Activated T-helper 1 cell treated with anti-CD3 and anti-CD28 coated beads, Interleukin-12 subunit alpha, Interleukin-12 subunit beta, Interleukin-2, Interleukin-4 antibody, amounts not matched to agents 30 ng/mL and 10 ng/mL and 1 ng/mL, durations not matched to agents 14 hours and 24 hours and 36 hours (primary cell): ENCODE results near the gene TMA7. TPM values are rescaled to one million over a fixed set of nuclear protein-coding genes. Genes with fewer than 3 reads are reported as not detected.

ENCODE experiments used
- DNase-seq: peaks from one replicate; pipeline ENCODE4 v3.0.0; 2021; ENCODE audit warnings: low spot score
- H3K27ac Mint-ChIP-seq: one replicate; pipeline ENCODE4 v1.8.0; 2021; ENCODE audit warnings: mild to moderate bottlenecking, mixed read lengths
- H3K27me3 Mint-ChIP-seq: one replicate; pipeline ENCODE4 v1.8.0; 2022; ENCODE audit warnings: mild to moderate bottlenecking, moderate library complexity, mixed read lengths; ENCODE audit not compliant: insufficient read depth
- H3K36me3 Mint-ChIP-seq: one replicate; pipeline ENCODE4 v1.8.0; 2021; ENCODE audit warnings: low read depth, mixed read lengths
- H3K4me1 Mint-ChIP-seq: one replicate; pipeline ENCODE4 v1.8.0; 2021; ENCODE audit warnings: low read depth, mixed read lengths
- H3K4me3 Mint-ChIP-seq: one replicate; pipeline ENCODE4 v1.8.0; 2021; ENCODE audit warnings: mild to moderate bottlenecking, moderate library complexity, mixed read lengths
- H3K9me3 Mint-ChIP-seq: one replicate; pipeline ENCODE4 v1.8.0; 2021; ENCODE audit warnings: mixed read lengths
- intact Hi-C: fragments of 100-400 bp; cut with micrococcal nuclease; formaldehyde crosslinking; loops from one replicate; pipeline ENCODE4 v1.15.1; 2024
- total RNA-seq: library from RNA; stranded (reverse); gene quantifications from 2 replicates; pipeline ENCODE4 v1.2.3, GENCODE V29; 2022

Gene TMA7
- total RNA-seq, 1 donor from 2014 or later, result 262 TPM

DNA sequence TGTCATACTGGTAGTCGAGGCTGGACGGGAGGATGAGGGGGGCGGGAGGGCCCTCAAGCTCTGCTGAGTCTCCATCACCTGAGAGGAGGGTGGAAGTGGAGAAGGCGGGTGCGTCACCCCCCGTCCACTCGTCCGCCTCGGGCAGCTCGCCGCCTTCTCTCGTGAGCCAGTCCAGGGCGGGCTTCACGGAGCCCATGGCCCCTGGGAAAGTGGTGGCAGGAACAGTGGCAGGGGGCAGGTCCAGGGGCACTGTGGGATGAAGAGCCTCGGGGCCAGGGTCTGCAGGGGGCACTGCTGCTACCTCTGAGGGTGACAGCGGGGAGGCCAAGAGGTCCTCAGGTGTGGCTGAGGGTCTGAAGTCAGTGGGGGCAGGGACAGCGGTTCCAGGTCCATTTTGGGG, 20.5 kb upstream of the TMA7 start:
- Mint-ChIP-seq H3K9me3 (no peaks in the 10 kb centered on the region), H3K27ac (no peak overlapping the region), H3K4me1 (no peaks in the 10 kb centered on the region), H3K36me3 (no peaks in the 10 kb centered on the region), H3K27me3 (peaks cover 3% of the 10 kb centered on the region), H3K4me3 (no peak overlapping the region)
- no peak for DNase-seq
- intact Hi-C loops, result no loop called here

DNA sequence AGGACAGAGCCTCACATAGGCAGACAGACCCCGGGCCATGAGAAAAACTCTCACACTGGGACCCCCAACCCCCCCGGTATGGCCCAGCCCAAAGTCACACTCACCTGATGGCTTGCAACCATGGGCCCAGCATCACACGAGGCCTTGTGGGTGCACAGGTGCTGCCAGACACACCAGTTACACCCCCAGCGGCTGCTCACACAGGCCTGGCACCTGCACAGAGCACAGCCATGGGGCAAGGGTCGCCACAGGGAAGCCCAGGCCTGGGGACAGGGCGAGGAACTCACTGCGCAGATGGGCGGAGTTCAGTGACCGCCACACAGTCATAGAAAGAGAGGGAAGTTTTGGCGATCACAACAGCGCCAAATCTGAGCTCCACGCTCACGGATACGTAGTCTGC, 19.5 kb upstream of the TMA7 start:
- Mint-ChIP-seq H3K9me3 (no peaks in the 10 kb centered on the region), H3K4me3 (no peak overlapping the region), H3K36me3 (no peaks in the 10 kb centered on the region), H3K27ac (no peak overlapping the region), H3K27me3 (peaks cover 3% of the 10 kb centered on the region), H3K4me1 (no peaks in the 10 kb centered on the region)
- intact Hi-C loops, result no loop called here
- DNase-seq, result no peak

DNA sequence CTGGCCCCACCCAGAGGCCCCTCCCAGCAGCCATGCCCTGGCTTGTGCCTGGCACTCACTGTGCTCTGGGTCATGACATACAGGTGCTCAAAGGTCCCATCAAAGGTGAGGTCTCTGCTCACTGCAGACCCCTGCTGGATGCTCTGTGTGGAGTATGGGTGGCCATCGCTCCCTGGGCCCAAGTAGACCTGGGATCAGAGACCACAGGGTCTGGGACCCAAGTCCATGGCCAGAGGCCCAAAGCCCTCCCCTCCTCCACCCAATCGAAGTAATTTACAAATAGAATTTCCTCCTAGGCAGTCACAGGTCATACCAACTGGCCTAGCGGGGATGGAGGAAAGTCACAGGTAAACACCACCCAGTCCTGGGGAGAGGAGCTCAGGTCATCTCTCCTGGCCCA, 17.8 kb upstream of the TMA7 start:
- Mint-ChIP-seq H3K4me1 (no peaks in the 10 kb centered on the region), H3K9me3 (no peaks in the 10 kb centered on the region), H3K36me3 (no peaks in the 10 kb centered on the region), H3K4me3 (no peak overlapping the region), H3K27me3 (peaks cover 8% of the 10 kb centered on the region), H3K27ac (no peak overlapping the region)
- intact Hi-C loops, result no loop called here
- DNase-seq, result no peak

DNA sequence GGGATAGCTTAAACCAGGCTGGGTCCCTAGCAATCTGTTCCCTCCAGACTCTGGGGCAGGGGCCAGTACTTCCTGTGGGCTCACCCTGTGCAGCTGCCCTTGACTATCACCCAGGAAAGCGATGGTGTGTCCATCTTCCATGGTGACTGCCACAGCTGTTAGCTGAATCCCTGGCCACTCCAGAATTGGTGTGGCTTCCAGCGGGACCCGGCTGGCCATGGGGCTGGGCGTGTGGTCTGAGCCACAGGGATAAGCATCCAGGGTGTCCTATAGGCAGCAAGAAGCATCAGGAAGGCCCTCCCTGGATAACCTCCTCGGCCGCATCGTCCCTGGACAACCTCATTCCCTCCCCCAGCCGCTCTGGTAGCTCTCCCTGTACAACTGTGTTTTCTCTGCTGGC, 17.4 kb upstream of the TMA7 start:
- H3K36me3 Mint-ChIP-seq, result no peaks in the 10 kb centered on the region
- no peak for DNase-seq
- no peaks in the 10 kb centered on the region for H3K4me1 Mint-ChIP-seq
- intact Hi-C loops, result no loop called here
- no peaks in the 10 kb centered on the region for H3K9me3 Mint-ChIP-seq
- no peak overlapping the region for H3K27ac Mint-ChIP-seq
- H3K4me3 Mint-ChIP-seq, result no peak overlapping the region
- H3K27me3 Mint-ChIP-seq, result peaks cover 12% of the 10 kb centered on the region

DNA sequence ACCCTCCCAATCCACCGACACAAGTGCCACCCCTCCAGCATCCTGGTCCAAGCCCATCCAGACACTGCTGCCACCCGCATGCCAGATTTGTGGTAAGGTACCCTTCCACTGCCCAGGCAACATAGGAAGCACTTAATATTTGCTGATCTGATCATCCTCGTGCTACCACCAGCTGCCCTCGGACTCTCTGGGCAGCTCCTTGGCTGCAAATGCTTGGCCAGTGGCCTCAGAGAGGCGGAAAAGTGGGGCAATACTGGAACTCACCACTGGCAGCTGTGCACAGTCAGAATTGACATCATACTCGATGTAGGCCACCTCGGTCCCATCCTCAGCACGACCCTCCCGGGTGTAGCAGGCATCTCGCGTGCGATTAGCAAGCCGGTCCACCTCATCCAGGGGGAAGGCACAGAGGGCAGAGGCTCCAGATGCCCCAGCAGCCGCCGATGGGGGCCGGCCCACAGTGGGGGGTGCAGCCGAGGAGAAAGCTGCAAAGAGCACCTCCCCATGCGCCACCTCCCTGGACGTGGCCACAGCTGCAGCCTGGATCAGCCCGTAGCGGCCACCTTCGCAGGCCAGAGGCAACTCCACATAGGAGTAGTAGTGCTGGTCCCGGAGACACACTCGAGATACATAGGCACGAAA, 16.7 kb upstream of the TMA7 start:
- H3K27ac Mint-ChIP-seq, result peak overlapping the region; percentile 44

DNA sequence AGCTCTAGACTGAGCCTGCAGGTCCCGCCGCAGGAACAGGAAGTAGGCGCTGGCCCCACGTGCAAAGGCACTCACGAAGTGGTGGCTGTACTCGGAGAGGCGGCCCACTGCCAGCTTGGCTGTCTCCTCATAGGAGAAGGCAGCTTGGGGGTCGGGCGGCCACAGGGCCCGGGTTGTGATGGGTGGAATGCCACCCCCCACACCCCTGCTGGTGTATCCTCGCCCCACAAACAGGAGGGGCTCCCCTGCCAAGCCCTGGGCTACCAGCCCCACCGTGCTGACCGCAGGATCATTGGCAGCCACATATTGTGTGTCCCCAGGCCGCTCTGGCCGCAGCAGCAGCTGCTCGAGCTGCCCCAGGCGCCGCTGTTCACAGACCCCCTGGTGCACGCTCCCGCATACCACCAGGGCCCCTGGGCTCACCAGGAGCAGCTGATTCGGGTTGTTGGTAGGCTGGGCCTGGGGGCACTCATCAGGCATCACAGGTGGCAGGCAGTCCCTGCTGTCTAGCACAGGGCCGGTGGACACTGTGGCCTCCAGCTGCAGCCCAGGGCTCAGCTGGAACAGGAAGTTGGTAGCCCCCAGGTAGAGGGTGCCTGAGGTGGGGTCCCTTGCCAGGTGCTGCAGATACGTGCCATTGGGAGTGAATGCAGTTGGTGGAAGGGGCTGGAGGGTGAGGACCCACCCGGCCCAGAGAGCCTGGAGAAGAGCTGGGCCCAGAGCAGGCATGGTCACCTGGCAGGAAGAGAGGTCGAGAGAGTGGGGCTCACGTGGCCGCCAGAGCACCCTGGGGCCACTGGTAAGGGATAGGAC, 16.0 kb upstream of the TMA7 start:
- intact Hi-C loops, result no loop called here
- H3K27me3 Mint-ChIP-seq, result peaks cover 19% of the 10 kb centered on the region
- H3K4me3 Mint-ChIP-seq, result no peak overlapping the region
- H3K36me3 Mint-ChIP-seq, result no peaks in the 10 kb centered on the region
- H3K9me3 Mint-ChIP-seq, result no peaks in the 10 kb centered on the region
- no peak overlapping the region for H3K27ac Mint-ChIP-seq
- H3K4me1 Mint-ChIP-seq, result no peaks in the 10 kb centered on the region
- no peak for DNase-seq

More for the DNA sequence above, 16.7 kb upstream of the TMA7 start:
- Mint-ChIP-seq H3K36me3 (no peaks in the 10 kb centered on the region), H3K9me3 (no peaks in the 10 kb centered on the region), H3K4me1 (no peaks in the 10 kb centered on the region), H3K4me3 (no peak overlapping the region), H3K27me3 (peaks cover 18% of the 10 kb centered on the region)
- DNase-seq, result no peak
- intact Hi-C loops, result no loop called here

DNA sequence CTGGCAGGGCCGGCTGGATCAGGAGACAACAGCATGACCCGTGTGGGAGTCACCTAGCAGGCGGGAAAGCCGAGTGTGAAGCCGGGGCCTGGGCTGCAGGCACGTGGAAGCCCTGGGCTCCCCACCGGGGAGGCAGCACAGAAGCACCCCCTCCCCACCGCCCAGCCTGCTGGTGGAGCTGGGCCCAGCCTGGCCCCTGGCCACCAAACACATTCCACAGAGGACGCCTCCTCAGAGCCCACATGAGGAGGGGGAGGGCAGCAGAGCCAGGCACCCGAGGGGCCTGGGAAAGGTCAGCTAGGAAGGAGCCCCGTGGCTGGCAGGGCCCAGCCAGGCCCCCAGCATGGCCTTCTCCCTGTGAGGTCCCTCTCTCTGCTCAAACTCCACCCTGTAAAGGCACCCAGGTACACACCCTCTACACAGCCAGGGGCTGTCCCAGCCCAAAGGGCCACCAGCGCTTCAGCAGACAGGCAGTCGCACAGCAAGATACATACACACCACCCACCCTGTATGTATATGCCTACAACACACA, 14.7 kb upstream of the TMA7 start:
- Mint-ChIP-seq H3K27ac (no peak overlapping the region), H3K27me3 (peaks cover 19% of the 10 kb centered on the region), H3K4me1 (peaks cover 4% of the 10 kb centered on the region), H3K4me3 (no peak overlapping the region), H3K36me3 (no peaks in the 10 kb centered on the region), H3K9me3 (no peaks in the 10 kb centered on the region)
- intact Hi-C loops, result no loop called here
- DNase-seq, result no peak

DNA sequence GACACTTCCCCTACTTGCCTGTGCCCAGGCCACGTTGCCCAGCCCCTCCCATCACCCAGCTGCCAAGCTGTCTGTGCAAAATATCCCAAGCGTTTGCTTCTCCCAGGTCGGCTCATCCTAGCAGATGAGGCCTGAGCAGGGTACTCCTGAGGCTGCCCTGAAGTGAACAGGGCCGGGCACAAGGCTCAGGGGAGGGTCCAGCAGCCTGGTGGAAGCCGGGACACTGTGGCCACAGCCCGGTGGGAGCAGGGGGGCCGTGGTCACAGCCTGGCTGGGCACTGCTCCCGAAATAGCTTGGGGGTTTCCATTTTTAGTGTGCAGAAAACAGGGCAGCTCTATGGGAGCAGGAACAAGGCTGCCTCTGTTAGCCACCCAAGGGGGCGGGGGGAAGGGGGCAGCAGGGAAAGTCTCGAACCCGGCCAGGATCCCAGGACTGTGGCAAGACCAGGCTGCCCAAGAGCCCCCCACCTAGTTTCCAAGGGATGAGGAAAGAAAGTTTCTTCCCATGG, 13.6 kb upstream of the TMA7 start:
- no peak for DNase-seq
- Mint-ChIP-seq H3K27me3 (peaks cover 19% of the 10 kb centered on the region), H3K4me1 (peaks cover 16% of the 10 kb centered on the region), H3K27ac (no peak overlapping the region), H3K4me3 (no peak overlapping the region), H3K36me3 (peaks cover 5% of the 10 kb centered on the region), H3K9me3 (no peaks in the 10 kb centered on the region)
- intact Hi-C loops, result no loop called here

DNA sequence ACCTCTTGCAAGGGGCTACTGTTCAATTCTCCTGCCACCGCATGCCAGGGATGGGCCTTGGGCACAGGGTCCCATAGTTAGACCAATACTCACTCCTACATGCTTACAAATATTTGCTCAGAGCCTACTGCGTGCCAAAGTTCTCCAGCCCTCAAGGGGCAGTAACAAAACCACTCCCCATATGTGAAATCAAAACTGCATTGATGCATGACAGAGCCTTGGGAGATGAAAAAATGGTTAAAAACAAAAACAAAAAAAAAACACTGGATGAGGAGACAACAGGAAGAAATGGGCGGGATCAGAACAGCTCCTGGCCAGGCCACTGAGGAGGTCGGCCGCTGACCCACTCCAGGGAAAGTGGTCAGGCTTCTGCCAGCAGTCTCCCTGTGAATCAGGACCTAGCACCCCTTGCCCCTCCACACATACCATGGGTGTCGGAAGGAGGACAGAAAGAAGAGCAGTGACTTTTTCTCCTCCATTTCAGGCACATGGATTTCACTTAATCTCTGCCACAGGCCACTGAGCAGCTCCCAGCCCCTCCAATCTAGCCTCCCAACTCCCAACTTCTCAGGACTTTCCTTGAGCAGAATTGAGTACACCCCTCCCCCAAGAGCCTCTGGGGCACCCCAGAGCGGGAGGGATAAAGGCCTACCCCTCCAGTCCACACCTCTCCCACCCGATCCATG, 13.0 kb upstream of the TMA7 start:
- peaks cover 19% of the 10 kb centered on the region for H3K27me3 Mint-ChIP-seq
- peaks cover 9% of the 10 kb centered on the region for H3K36me3 Mint-ChIP-seq
- H3K4me1 Mint-ChIP-seq, result peaks cover 20% of the 10 kb centered on the region
- DNase-seq, result no peak
- no peak overlapping the region for H3K27ac Mint-ChIP-seq
- intact Hi-C loops, result no loop called here
- H3K9me3 Mint-ChIP-seq, result no peaks in the 10 kb centered on the region
- no peak overlapping the region for H3K4me3 Mint-ChIP-seq

DNA sequence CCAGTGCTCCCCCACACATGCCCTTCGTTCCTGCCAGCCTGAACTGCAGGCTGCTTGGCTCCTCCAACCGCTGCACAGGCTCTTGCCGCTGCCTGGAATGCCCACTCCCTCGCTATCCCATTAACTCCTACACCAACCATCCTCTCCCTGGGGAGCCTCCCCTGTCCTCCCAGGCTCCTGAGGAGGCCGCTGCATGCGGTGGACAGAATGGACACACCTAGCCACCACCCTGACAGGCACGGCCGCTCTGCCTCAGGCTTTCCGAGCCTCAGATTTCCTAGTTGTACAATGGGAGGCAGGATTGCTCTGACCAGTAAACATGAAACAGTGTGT, 12.5 kb upstream of the TMA7 start:
- peaks cover 13% of the 10 kb centered on the region for H3K36me3 Mint-ChIP-seq
- H3K27ac Mint-ChIP-seq, result no peak overlapping the region
- H3K4me3 Mint-ChIP-seq, result peak overlapping the region; percentile 65
- peaks cover 19% of the 10 kb centered on the region for H3K27me3 Mint-ChIP-seq
- H3K4me1 Mint-ChIP-seq, result peaks cover 20% of the 10 kb centered on the region
- no peaks in the 10 kb centered on the region for H3K9me3 Mint-ChIP-seq
- intact Hi-C loops, result no loop called here
- DNase-seq, result no peak

DNA sequence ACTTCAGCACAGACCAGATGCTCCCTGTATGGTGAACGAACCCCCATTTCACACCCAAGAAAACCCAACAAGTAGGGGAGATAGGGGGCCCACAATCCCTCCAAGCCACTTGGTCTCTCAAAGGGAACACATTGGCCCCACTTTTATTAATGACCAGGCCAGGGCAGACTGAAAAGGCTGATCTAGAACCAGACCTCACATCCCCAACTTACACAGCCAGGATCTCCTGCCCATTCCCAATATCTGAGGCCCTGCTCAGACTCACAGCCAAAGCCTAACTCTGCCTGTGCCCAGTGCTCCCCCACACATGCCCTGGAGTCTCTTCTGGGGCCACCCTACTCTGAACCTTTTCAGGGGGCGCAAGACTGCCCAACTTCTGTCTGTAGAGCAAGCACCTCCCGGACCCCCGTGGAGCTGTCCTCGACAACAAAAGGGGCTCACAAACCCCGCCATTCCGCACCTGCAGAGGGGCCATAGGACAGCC, 11.9 kb upstream of the TMA7 start:
- Mint-ChIP-seq H3K27ac (no peak overlapping the region), H3K4me3 (peak overlapping the region; percentile 65), H3K4me1 (peaks cover 20% of the 10 kb centered on the region), H3K27me3 (peaks cover 18% of the 10 kb centered on the region), H3K36me3 (peaks cover 13% of the 10 kb centered on the region), H3K9me3 (no peaks in the 10 kb centered on the region)
- no peak for DNase-seq
- intact Hi-C loops, result no loop called here

DNA sequence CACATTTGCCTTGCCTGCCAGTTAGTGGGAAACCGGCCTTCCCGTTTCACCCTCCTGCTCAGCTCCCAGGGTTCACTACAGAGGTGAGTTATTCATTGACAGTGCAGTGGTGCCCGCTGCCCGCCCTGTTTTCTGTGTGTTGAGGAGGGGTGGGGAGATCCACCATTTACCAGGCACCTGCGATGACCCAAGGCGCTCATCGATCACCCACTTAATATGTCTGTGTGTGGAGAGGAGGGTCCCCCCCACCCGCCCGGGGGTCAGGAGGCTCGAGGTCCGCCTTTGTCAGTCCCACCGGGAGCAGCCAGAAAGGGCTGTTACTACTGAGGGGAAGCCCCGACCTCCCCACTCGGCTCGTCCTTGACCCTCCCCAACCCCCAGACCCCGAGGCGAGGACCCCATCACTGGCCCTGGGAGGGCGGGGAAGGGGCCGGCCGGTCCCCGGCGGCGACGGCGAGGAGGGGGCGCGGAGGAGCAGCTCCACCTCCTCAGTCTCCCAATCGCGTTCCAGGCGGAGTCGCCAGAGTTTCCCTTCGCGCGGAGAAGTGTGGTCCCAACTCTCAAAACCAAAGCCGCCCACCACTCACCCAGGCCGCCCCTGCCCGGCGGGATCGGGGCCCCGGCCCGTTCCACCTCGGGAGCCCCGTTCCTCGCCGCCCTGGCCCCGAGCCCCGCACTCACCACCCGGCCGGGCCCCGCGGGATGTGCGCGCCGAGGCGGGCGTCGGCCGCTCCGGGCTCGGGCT, 11.3 kb upstream of the TMA7 start:
- peaks cover 13% of the 10 kb centered on the region for H3K36me3 Mint-ChIP-seq
- peak overlapping the region; percentile 65 for H3K4me3 Mint-ChIP-seq
- peaks cover 20% of the 10 kb centered on the region for H3K4me1 Mint-ChIP-seq
- no peak overlapping the region for H3K27ac Mint-ChIP-seq
- intact Hi-C loops, result no loop called here
- H3K9me3 Mint-ChIP-seq, result no peaks in the 10 kb centered on the region
- no peak for DNase-seq
- peaks cover 16% of the 10 kb centered on the region for H3K27me3 Mint-ChIP-seq
